A549 treated with Mapracorat at 1 μM for 4 hours (cell line): ENCODE measurements around the gene ZNF793. TPM values are rescaled to one million over a fixed set of nuclear protein-coding genes. Genes with fewer than 3 reads are reported as not detected.

ENCODE experiments used
- total RNA-seq: library from RNA; stranded (reverse); fragments of 200-300 nt; extraction: Qiagen RNA extraction; gene quantifications from 5 replicates; pipeline ENCODE4 v1.2.3, GENCODE V29; 2022

The ZNF793 gene
- 0.10 to 0.16 TPM in 2 of 5 replicates, not detected in the others for total RNA-seq

GRCh38 chr19:37506387-37507166 lies at the start of gene ZNF793:
Gene ZNF793 (plus strand): TSS chr19:37506939. CDS start chr19:37523440, 16,501 bp downstream.

GRCh38 chr19:37466798-37467607 lies 39.7 kb upstream of the ZNF793 start, which contains the start of gene ZNF569:
Gene ZNF569 (minus strand): TSS chr19:37467444. CDS start chr19:37444921, 22,523 bp downstream.

GRCh38 chr19:37468961-37469777 lies 37.6 kb upstream of the ZNF793 start, which contains the start of gene ZNF570:
Gene ZNF570 (plus strand): TSS chr19:37469356. CDS start chr19:37470355, 999 bp downstream.

Other genes starting within 250 kb of the ZNF793 start
- 2.7 to 3.6 TPM (median 2.9 TPM) in 5 replicates for gene ZNF527, start 135.8 kb upstream of the ZNF793 start, total RNA-seq
- gene ZNF569, start 39.5 kb upstream of the ZNF793 start, total RNA-seq = 3.9 to 5.7 TPM (median 5.1 TPM) in 5 replicates
- 2.3 to 4.3 TPM (median 3.5 TPM) in 5 replicates for gene ZNF570, start 37.6 kb upstream of the ZNF793 start, total RNA-seq
- 0.61 to 1.6 TPM (median 0.84 TPM) in 5 replicates for gene ZNF571, start 87.9 kb downstream of the ZNF793 start, total RNA-seq
- not detected in 5 replicates for gene ZNF540, start 87.9 kb downstream of the ZNF793 start, total RNA-seq
- 6.9 to 10.6 TPM (median 7.4 TPM) in 5 replicates for gene ZFP30, start 148.5 kb downstream of the ZNF793 start, total RNA-seq
- gene ZNF607, start 212.8 kb downstream of the ZNF793 start, total RNA-seq = 4.4 to 6.0 TPM (median 4.6 TPM) in 5 replicates